Measurements from ENCODE around the gene KANSL3.

DNA sequence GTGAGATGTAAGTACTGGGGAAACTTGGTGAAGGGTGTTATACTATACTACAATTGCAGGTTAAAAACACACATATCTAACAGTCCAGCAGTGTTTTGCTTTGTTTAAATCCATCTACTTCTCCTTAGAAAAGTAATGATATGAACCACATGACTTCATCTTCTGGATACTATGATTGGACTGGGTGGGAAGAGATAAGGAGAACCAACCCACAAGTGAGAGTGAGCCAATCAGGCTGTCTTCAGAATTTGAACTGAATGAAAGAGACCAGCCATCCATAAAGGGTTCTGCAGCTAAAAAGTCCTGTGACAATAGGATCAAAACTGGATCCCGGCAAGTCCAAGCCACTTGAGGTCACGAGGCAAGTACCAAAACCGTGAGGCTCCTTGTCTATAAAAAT, 46.6 kb downstream of the KANSL3 start:
- TF ChIP-seq ZNF239 (CRISPR knock-in tag; IDR thresholded peaks at IDR 0.05) (no peak), NFATC3 (IDR thresholded peaks at IDR 0.05) (no peak)
- TF ChIP-seq, protein P1, sequence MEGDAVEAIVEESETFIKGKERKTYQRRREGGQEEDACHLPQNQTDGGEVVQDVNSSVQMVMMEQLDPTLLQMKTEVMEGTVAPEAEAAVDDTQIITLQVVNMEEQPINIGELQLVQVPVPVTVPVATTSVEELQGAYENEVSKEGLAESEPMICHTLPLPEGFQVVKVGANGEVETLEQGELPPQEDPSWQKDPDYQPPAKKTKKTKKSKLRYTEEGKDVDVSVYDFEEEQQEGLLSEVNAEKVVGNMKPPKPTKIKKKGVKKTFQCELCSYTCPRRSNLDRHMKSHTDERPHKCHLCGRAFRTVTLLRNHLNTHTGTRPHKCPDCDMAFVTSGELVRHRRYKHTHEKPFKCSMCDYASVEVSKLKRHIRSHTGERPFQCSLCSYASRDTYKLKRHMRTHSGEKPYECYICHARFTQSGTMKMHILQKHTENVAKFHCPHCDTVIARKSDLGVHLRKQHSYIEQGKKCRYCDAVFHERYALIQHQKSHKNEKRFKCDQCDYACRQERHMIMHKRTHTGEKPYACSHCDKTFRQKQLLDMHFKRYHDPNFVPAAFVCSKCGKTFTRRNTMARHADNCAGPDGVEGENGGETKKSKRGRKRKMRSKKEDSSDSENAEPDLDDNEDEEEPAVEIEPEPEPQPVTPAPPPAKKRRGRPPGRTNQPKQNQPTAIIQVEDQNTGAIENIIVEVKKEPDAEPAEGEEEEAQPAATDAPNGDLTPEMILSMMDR (IDR thresholded peaks at IDR 0.05 in 2 of 3, conservative IDR thresholded peaks at IDR 0.05 in 1 of 3; ENCODE audit: insufficient read depth in 2 of 3, low read depth in 1 of 3, low read length in 3 of 3), result no peak

Data from K562 (cell line).